ENCODE results near the gene CCDC12. TPM values are rescaled to one million over a fixed set of nuclear protein-coding genes. Genes with fewer than 3 reads are reported as not detected.

Gene CCDC12
- total RNA-seq, 4 donors from 2014 or later = 64.6 to 101 (median 82.5) TPM

DNA sequence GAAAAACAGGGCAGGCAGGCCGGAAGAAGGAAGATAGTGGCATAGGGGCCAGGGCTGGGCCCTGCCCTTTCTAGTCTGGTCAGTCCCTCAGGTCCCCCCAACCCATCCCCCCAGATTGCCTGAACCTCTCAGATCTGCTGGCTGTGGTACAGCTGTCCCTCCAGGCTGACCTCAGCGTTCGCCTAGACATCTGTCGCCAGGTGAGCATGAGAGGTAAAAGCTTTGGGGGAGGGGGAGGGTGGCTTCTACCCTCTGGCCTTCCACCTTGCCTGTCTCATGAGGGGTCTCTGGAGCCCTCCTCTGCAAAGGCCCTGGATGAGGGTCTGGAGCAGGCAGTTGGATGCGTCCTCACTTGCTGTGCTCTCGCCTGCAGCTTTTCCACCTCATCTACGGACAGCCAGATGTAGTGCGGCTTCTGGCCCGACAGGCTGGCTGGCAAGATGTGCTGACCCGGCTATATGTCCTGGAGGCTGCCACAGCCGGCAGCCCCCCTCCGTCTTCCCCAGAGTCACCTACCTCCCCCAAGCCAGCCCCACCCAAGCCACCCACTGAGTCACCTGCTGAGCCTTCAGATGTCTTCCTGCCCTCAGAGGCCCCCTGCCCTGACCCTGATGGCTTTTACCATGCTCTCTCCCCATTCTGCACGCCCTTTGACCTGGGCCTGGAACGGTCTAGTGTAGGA is 23.1 kb upstream of the CCDC12 start:
- no peak overlapping the region for H3K4me3 ChIP-seq (ENCODE audit: low read depth, poor library complexity, severe bottlenecking)
- no peak for DNase-seq (ENCODE audit: low spot score in 2 of 2)
- intact Hi-C loops (cut with DNase I; ENCODE audit: low total_unique reads) = loop anchor here (5.0 kb wide), 1 partner anchor 72 kb away; no protein-coding TSS in a partner anchor
- WGBS, 2 donors = 84 to 97% methylated on average over 12 of the region's 14 CpGs
- TF ChIP-seq POLR2A (IDR thresholded peaks at IDR 0.05) = no peak
- TF ChIP-seq CTCF (IDR thresholded peaks at IDR 0.05) = no peak

DNA sequence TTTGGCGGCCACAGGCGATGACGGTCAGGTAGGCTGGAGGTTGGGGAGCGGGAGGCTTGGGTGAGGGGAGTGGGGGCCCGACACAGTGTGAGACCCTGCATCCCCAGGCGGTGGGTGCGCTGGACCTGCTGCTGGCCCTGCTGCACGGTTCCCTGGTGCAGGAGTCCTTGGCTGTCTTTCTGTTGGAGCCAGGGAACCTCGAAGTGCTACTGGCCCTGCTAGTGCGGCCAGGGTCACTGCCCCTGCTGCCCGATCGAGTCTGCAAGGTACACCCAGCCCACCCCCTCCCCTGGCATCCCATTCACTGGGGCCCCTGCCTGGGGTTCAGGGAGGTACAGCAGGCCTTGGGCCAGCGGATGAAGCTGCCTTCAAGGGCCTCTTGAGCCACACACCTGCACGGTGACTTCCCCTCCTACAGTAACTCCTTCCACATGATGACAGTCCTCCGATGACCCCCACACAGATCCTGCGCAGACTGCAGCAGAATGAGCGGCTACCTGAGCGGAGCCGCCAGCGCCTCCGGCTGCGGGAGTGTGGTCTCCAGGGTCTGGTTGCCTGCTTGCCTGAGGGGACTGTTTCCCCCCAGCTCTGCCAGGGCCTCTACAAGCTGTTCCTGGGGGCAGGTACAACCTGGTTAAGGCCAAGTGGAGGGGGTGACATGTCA is 22.4 kb upstream of the CCDC12 start:
- no peak for TF ChIP-seq POLR2A (IDR thresholded peaks at IDR 0.05)
- no peak for TF ChIP-seq CTCF (IDR thresholded peaks at IDR 0.05)
- no peak for DNase-seq (ENCODE audit: low spot score in 2 of 2)
- intact Hi-C loops (cut with DNase I; ENCODE audit: low total_unique reads) = no loop called here
- no peak overlapping the region for H3K4me3 ChIP-seq (ENCODE audit: low read depth, poor library complexity, severe bottlenecking)
- WGBS, 2 donors = 90 to 91% methylated on average over 21 of the region's 22 CpGs

GRCh38 chr3:46998121-46998851 is 21.7 kb upstream of the CCDC12 start:
- intact Hi-C loops (cut with DNase I; ENCODE audit: low total_unique reads) = no loop called here
- TF ChIP-seq POLR2A (IDR thresholded peaks at IDR 0.05) = no peak
- no peak for TF ChIP-seq CTCF (IDR thresholded peaks at IDR 0.05)

GRCh38 chr3:46997453-46998091 is 21.0 kb upstream of the CCDC12 start:
- no peak for DNase-seq (ENCODE audit: low spot score in 2 of 2)
- H3K4me3 ChIP-seq (ENCODE audit: low read depth, poor library complexity, severe bottlenecking) = no peak overlapping the region
- WGBS, 2 donors = 83 to 85% methylated on average over 13 of the region's 13 CpGs
- TF ChIP-seq CTCF (IDR thresholded peaks at IDR 0.05) = no peak
- intact Hi-C loops (cut with DNase I; ENCODE audit: low total_unique reads) = no loop called here

More at GRCh38 chr3:46998121-46998851, 21.7 kb upstream of the CCDC12 start:
- no peak for DNase-seq (ENCODE audit: low spot score in 2 of 2)
- WGBS, 2 donors = 60 to 75% methylated on average over 17 to 25 of the region's 27 CpGs
- H3K4me3 ChIP-seq (ENCODE audit: low read depth, poor library complexity, severe bottlenecking) = no peak overlapping the region

DNA sequence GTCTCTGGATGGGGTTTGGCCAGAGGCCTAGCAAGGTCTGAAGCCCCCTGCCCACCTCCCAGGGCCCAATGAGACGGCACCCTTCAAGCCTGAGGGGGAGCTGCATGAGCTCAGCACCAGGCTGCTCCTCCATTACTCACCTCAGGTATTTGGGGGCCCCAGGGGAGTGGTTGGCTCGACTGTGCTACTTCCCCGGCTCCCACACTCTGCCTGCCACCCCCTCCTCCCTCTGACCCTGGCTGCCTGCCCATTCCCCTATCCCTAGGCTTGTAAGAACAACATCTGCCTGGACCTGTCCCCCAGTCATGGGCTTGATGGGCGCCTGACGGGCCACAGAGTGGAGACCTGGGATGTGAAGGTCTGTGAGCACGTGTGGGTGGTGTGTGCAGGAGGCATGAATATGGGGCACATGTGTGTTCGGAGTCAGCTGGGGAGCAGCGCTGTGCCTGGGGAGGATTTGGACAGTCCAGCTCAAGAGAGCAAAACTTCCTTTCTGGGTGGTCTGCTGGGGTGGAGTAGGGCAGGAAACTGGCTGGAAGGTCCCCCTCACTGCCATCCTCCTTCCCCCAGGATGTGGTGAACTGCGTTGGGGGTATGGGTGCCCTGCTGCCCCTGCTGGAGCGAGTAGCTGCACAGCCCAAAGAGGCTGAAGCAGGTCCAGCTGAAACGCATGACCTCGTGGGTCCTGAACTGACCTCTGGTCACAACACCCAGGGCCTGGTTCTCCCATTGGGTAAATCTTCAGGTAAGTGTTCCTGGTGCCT is 20.3 kb upstream of the CCDC12 start:
- WGBS, 2 donors = 59 to 70% methylated on average over 9 to 12 of the region's 12 CpGs
- DNase-seq (ENCODE audit: low spot score in 2 of 2) = no peak
- intact Hi-C loops (cut with DNase I; ENCODE audit: low total_unique reads) = no loop called here
- H3K4me3 ChIP-seq (ENCODE audit: low read depth, poor library complexity, severe bottlenecking) = no peak overlapping the region
- no peak for TF ChIP-seq CTCF (IDR thresholded peaks at IDR 0.05)
- no peak for TF ChIP-seq POLR2A (IDR thresholded peaks at IDR 0.05)

All from lower leg skin (tissue), 4 donors.